ENCODE data around the gene SPSB1.

The SPSB1 gene

GRCh38 chr1:9352377-9353134, 59.9 kb downstream of the SPSB1 start:
- TF ChIP-seq TAF1 (IDR thresholded peaks at IDR 0.05; ENCODE audit: borderline replicate concordance, insufficient read depth, low read length): no peak
- TF ChIP-seq, protein P1, sequence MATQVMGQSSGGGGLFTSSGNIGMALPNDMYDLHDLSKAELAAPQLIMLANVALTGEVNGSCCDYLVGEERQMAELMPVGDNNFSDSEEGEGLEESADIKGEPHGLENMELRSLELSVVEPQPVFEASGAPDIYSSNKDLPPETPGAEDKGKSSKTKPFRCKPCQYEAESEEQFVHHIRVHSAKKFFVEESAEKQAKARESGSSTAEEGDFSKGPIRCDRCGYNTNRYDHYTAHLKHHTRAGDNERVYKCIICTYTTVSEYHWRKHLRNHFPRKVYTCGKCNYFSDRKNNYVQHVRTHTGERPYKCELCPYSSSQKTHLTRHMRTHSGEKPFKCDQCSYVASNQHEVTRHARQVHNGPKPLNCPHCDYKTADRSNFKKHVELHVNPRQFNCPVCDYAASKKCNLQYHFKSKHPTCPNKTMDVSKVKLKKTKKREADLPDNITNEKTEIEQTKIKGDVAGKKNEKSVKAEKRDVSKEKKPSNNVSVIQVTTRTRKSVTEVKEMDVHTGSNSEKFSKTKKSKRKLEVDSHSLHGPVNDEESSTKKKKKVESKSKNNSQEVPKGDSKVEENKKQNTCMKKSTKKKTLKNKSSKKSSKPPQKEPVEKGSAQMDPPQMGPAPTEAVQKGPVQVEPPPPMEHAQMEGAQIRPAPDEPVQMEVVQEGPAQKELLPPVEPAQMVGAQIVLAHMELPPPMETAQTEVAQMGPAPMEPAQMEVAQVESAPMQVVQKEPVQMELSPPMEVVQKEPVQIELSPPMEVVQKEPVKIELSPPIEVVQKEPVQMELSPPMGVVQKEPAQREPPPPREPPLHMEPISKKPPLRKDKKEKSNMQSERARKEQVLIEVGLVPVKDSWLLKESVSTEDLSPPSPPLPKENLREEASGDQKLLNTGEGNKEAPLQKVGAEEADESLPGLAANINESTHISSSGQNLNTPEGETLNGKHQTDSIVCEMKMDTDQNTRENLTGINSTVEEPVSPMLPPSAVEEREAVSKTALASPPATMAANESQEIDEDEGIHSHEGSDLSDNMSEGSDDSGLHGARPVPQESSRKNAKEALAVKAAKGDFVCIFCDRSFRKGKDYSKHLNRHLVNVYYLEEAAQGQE (IDR thresholded peaks at IDR 0.05; ENCODE audit: insufficient read depth in 1 of 2, low read depth in 2 of 2, low read length in 2 of 2): no peak
- no peak for TF ChIP-seq POLR2AphosphoS5 (IDR thresholded peaks at IDR 0.05; ENCODE audit: low read depth, low read length)

- no peak for TF ChIP-seq TAF1 (IDR thresholded peaks at IDR 0.05; ENCODE audit: borderline replicate concordance, insufficient read depth, low read length)
- TF ChIP-seq POLR2AphosphoS5 (IDR thresholded peaks at IDR 0.05; ENCODE audit: low read depth, low read length): no peak
- no peak for TF ChIP-seq FOXP2 (optimal IDR thresholded peaks at IDR 0.05; ENCODE audit: borderline replicate concordance, extremely low read depth, extremely low read length, insufficient read depth)
- no peak for TF ChIP-seq SIN3A (IDR thresholded peaks at IDR 0.05; ENCODE audit: borderline replicate concordance, insufficient read depth, low read length)
- TF ChIP-seq, protein P1 (IDR thresholded peaks at IDR 0.05; ENCODE audit: insufficient read depth in 1 of 2, low read depth in 2 of 2, low read length in 2 of 2): no peak
Observed at GRCh38 chr1:9355503-9355902, 62.8 kb downstream of the SPSB1 start.

DNA sequence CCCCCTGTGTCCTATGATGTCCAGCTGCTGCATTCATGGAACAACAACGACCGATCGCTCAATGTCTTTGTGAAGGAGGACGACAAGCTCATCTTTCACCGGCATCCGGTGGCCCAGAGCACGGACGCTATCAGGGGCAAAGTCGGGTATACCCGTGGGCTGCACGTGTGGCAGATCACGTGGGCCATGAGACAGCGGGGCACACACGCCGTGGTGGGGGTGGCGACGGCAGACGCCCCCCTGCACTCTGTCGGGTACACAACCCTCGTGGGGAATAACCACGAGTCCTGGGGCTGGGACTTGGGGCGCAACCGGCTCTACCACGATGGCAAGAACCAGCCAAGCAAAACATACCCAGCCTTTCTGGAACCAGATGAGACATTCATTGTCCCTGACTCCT, 63.3 kb downstream of the SPSB1 start:
- no peak for TF ChIP-seq POLR2AphosphoS5 (IDR thresholded peaks at IDR 0.05; ENCODE audit: low read depth, low read length)
- no peak for TF ChIP-seq SIN3A (IDR thresholded peaks at IDR 0.05; ENCODE audit: borderline replicate concordance, insufficient read depth, low read length)
- TF ChIP-seq, protein P1 (IDR thresholded peaks at IDR 0.05; ENCODE audit: insufficient read depth in 1 of 2, low read depth in 2 of 2, low read length in 2 of 2): no peak
- TF ChIP-seq TAF1 (IDR thresholded peaks at IDR 0.05; ENCODE audit: borderline replicate concordance, insufficient read depth, low read length): no peak
- no peak for TF ChIP-seq FOXP2 (optimal IDR thresholded peaks at IDR 0.05; ENCODE audit: borderline replicate concordance, extremely low read depth, extremely low read length, insufficient read depth)

- TF ChIP-seq POLR2AphosphoS5 (IDR thresholded peaks at IDR 0.05; ENCODE audit: low read depth, low read length) (no peak), SIN3A (IDR thresholded peaks at IDR 0.05; ENCODE audit: borderline replicate concordance, insufficient read depth, low read length) (no peak), FOXP2 (optimal IDR thresholded peaks at IDR 0.05; ENCODE audit: borderline replicate concordance, extremely low read depth, extremely low read length, insufficient read depth) (no peak), TAF1 (IDR thresholded peaks at IDR 0.05; ENCODE audit: borderline replicate concordance, insufficient read depth, low read length) (no peak)
- TF ChIP-seq, protein P1 (IDR thresholded peaks at IDR 0.05; ENCODE audit: insufficient read depth in 1 of 2, low read depth in 2 of 2, low read length in 2 of 2): no peak
Observed at GRCh38 chr1:9356829-9357466, 64.3 kb downstream of the SPSB1 start.
